HEK293 (cell line): ENCODE measurements around the gene CRABP2.

ENCODE experiments used
- BCL11B ChIP-seq: fragments of 450-650 bp; formaldehyde crosslinking; IDR thresholded peaks from 2 replicates; pipeline ENCODE4 v1.5.1; 2016; ENCODE audit warnings: low read depth, missing biosample characterization, missing genetic modification characterization
- HOXC10 ChIP-seq: sonication (generic); formaldehyde crosslinking; IDR thresholded peaks from 2 replicates; pipeline ENCODE4 v1.8.1; 2023; ENCODE audit warnings: mild to moderate bottlenecking, missing genetic modification reagents
- YY1 ChIP-seq: fragments of 450-650 bp; formaldehyde crosslinking; IDR thresholded peaks from 2 replicates; pipeline ENCODE4 v1.5.1; 2018; ENCODE audit warnings: missing biosample characterization, missing genetic modification characterization
- ZNF24 ChIP-seq: fragments of 450-650 bp; formaldehyde crosslinking; IDR thresholded peaks from 2 replicates; pipeline ENCODE4 v1.5.1; 2016; ENCODE audit warnings: missing biosample characterization, missing genetic modification characterization
- ZNF274 ChIP-seq, 2 experiments: fragments of 200-500 bp in 1 of 2; fragments of 450-650 bp in 1 of 2; sonication (Bioruptor generic) in 1 of 2; formaldehyde crosslinking in 1 of 2; IDR thresholded peaks; 2 replicates each; pipeline versions ENCODE4 v1.5.1 to v1.6.1; 2014 to 2016; ENCODE audit warnings: borderline replicate concordance in 1 of 2, inconsistent platforms in 1 of 2, low read length in 1 of 2, missing biosample characterization in 1 of 2, missing genetic modification characterization in 1 of 2

GRCh38 chr1:156742017-156742416, 36.6 kb upstream of the CRABP2 start:
- TF ChIP-seq ZNF24 (tag by site-specific recombination), result no peak
- no peak for TF ChIP-seq YY1 (tag by site-specific recombination)
- no peak for TF ChIP-seq BCL11B (tag by site-specific recombination)
- TF ChIP-seq HOXC10 (CRISPR knock-in tag), result no peak
- TF ChIP-seq ZNF274 (IDR thresholded peaks at IDR 0.05; ENCODE audit: low read length), result no peak
- TF ChIP-seq ZNF274 (tag by site-specific recombination; IDR thresholded peaks at IDR 0.05; ENCODE audit: borderline replicate concordance), result no peak
